ENCODE measurements around the gene RAB3IL1. TPM values are rescaled to one million over a fixed set of nuclear protein-coding genes. Genes with fewer than 3 reads are reported as not detected.

Gene RAB3IL1
- total RNA-seq, 2 donors from 2014 or later, result 9.7 to 14.9 TPM

- peaks cover 39% of the 10 kb centered on the region for H3K27me3 ChIP-seq (ENCODE audit: control insufficient read depth, insufficient read depth, low read length, poor library complexity, severe bottlenecking)
- H3K4me1 ChIP-seq (ENCODE audit: control insufficient read depth, insufficient read depth, low read length), result no peaks in the 10 kb centered on the region
- 60 to 97% methylated on average over 1 to 3 of the region's 3 CpGs for WGBS, 2 experiments (ENCODE audit: insufficient coverage in 1 of 2, insufficient read length in 1 of 2)
- H3K9ac ChIP-seq (ENCODE audit: extremely low read depth, low read length, poor library complexity, severe bottlenecking), result no peak overlapping the region
- H3K27ac Mint-ChIP-seq, result no peak overlapping the region
- H3K4me1 Mint-ChIP-seq, result no peaks in the 10 kb centered on the region
- H3K27ac ChIP-seq (ENCODE audit: low read depth, low read length), result no peak overlapping the region
- no peak for DNase-seq
- H3K36me3 Mint-ChIP-seq (ENCODE audit: low read depth), result no peaks in the 10 kb centered on the region
- H3K9me3 Mint-ChIP-seq, result no peaks in the 10 kb centered on the region
- H3K4me3 Mint-ChIP-seq, result no peak overlapping the region
- peaks cover 30% of the 10 kb centered on the region for H3K27me3 Mint-ChIP-seq (ENCODE audit: insufficient read depth)
- no peaks in the 10 kb centered on the region for H3K9me3 ChIP-seq (ENCODE audit: control insufficient read depth, low read length)
- no peak overlapping the region for H3K4me3 ChIP-seq (ENCODE audit: low read length)
- no peak for TF ChIP-seq CTCF (conservative IDR thresholded peaks at IDR 0.05)
- H3K36me3 ChIP-seq (ENCODE audit: control insufficient read depth, insufficient read depth, low read length), result no peaks in the 10 kb centered on the region
These were observed 35.5 kb upstream of the RAB3IL1 start for GRCh38 chr11:61952882-61953281.

GRCh38 chr11:61951484-61952135 lies 34.2 kb upstream of the RAB3IL1 start:
- peaks cover 25% of the 10 kb centered on the region for H3K27me3 Mint-ChIP-seq (ENCODE audit: insufficient read depth)
- no peaks in the 10 kb centered on the region for H3K36me3 Mint-ChIP-seq (ENCODE audit: low read depth)
- no peak overlapping the region for H3K4me3 Mint-ChIP-seq
- no peaks in the 10 kb centered on the region for H3K9me3 ChIP-seq (ENCODE audit: control insufficient read depth, low read length)
- H3K36me3 ChIP-seq (ENCODE audit: control insufficient read depth, insufficient read depth, low read length), result no peaks in the 10 kb centered on the region
- no peak overlapping the region for H3K4me3 ChIP-seq (ENCODE audit: low read length)
- no peak overlapping the region for H3K27ac ChIP-seq (ENCODE audit: low read depth, low read length)
- DNase-seq, result no peak
- no peak for TF ChIP-seq CTCF (conservative IDR thresholded peaks at IDR 0.05)
- peaks cover 31% of the 10 kb centered on the region for H3K27me3 ChIP-seq (ENCODE audit: control insufficient read depth, insufficient read depth, low read length, poor library complexity, severe bottlenecking)
- H3K9me3 Mint-ChIP-seq, result no peaks in the 10 kb centered on the region
- no peaks in the 10 kb centered on the region for H3K4me1 ChIP-seq (ENCODE audit: control insufficient read depth, insufficient read depth, low read length)
- WGBS, 2 experiments (ENCODE audit: insufficient coverage in 1 of 2, insufficient read length in 1 of 2), result 91 to 92% methylated on average over 7 to 11 of the region's 11 CpGs
- H3K27ac Mint-ChIP-seq, result no peak overlapping the region
- H3K9ac ChIP-seq (ENCODE audit: extremely low read depth, low read length, poor library complexity, severe bottlenecking), result no peak overlapping the region
- H3K4me1 Mint-ChIP-seq, result peaks cover 2% of the 10 kb centered on the region

- no peak for TF ChIP-seq CTCF (conservative IDR thresholded peaks at IDR 0.05)
- no peaks in the 10 kb centered on the region for H3K36me3 Mint-ChIP-seq (ENCODE audit: low read depth)
- Histone ChIP-seq H3K9ac (ENCODE audit: extremely low read depth, low read length, poor library complexity, severe bottlenecking) (no peak within 1 kb of the TSS), H3K4me1 (ENCODE audit: control insufficient read depth, insufficient read depth, low read length) (no peaks in the 10 kb centered on the region), H3K27ac (ENCODE audit: low read depth, low read length) (peak within 1 kb of the TSS; percentile 76), H3K9me3 (ENCODE audit: control insufficient read depth, low read length) (no peaks in the 10 kb centered on the region), H3K27me3 (ENCODE audit: control insufficient read depth, insufficient read depth, low read length, poor library complexity, severe bottlenecking) (peaks cover 15% of the 10 kb centered on the region), H3K36me3 (ENCODE audit: control insufficient read depth, insufficient read depth, low read length) (no peaks in the 10 kb centered on the region), H3K4me3 (ENCODE audit: low read length) (no peak within 1 kb of the TSS)
- peaks cover 13% of the 10 kb centered on the region for H3K27me3 Mint-ChIP-seq (ENCODE audit: insufficient read depth)
- H3K9me3 Mint-ChIP-seq, result no peaks in the 10 kb centered on the region
- WGBS, 2 experiments (ENCODE audit: insufficient coverage in 1 of 2, insufficient read length in 1 of 2), result 90 to 98% methylated on average over 7 to 8 of the region's 8 CpGs
- no peak within 1 kb of the TSS for H3K4me3 Mint-ChIP-seq
- H3K4me1 Mint-ChIP-seq, result peaks cover 2% of the 10 kb centered on the region
- H3K27ac Mint-ChIP-seq, result no peak within 1 kb of the TSS
- DNase-seq, result no peak
These were observed 32.7 kb upstream of the RAB3IL1 start, which contains the start of gene BEST1 for GRCh38 chr11:61950035-61950547. BEST1 (plus strand) TSS chr11:61950351; CDS start chr11:61951807, 1,456 bp downstream.

All from endodermal cell (in vitro differentiated cells).